ENCODE measurements around the gene NXNL1. TPM values are rescaled to one million over a fixed set of nuclear protein-coding genes. Genes with fewer than 3 reads are reported as not detected.

The NXNL1 gene
- total RNA-seq, 4 donors from 2014 or later: not detected

- Histone ChIP-seq H3K36me3 (no peaks in the 10 kb centered on the region), H3K27me3 (peaks cover 0 to 2% (median 0%) of the 10 kb centered on the region in 4 donors), H3K4me3 (no peak overlapping the region), H3K4me1 (peaks cover 10 to 48% (median 22%) of the 10 kb centered on the region in 3 donors), H3K27ac (peak overlapping the region in 2 of 4 donors; percentile 89 to 95), H3K9me3 (no peaks in the 10 kb centered on the region)
- 25 to 37% methylated on average over 6 of the region's 6 CpGs for WGBS, 2 donors
- intact Hi-C loops (cut with DNase I): loop anchor here (10.0 kb wide), 1 partner anchor 72 kb away; the partner anchor contains the start of gene CCDC194
- no peak for DNase-seq
- TF ChIP-seq CTCF (IDR thresholded peaks at IDR 0.05) (no peak), POLR2A (IDR thresholded peaks at IDR 0.05) (no peak)
Observed at GRCh38 chr19:17466487-17466850, 5.7 kb upstream of the NXNL1 start.

- Histone ChIP-seq H3K27ac (no peak overlapping the region), H3K4me3 (no peak overlapping the region), H3K9me3 (no peaks in the 10 kb centered on the region), H3K36me3 (no peaks in the 10 kb centered on the region), H3K4me1 (peaks cover 0 to 23% (median 7%) of the 10 kb centered on the region in 3 donors), H3K27me3 (peaks cover 0 to 74% (median 20%) of the 10 kb centered on the region in 4 donors)
- no peak for TF ChIP-seq CTCF (IDR thresholded peaks at IDR 0.05)
- no peak for TF ChIP-seq POLR2A (IDR thresholded peaks at IDR 0.05)
- DNase-seq: no peak
- whole genome bisulfite sequencing, 2 donors: 32 to 54% methylated on average over 3 of the region's 3 CpGs
- intact Hi-C loops (cut with DNase I): no loop called here
Observed at GRCh38 chr19:17458970-17459369, 1.8 kb downstream of the NXNL1 start.

- Histone ChIP-seq H3K36me3 (no peaks in the 10 kb centered on the region), H3K9me3 (peaks cover 0 to 4% (median 0%) of the 10 kb centered on the region in 3 donors), H3K4me3 (no peak overlapping the region), H3K4me1 (peaks cover 0 to 30% (median 7%) of the 10 kb centered on the region in 3 donors), H3K27ac (no peak overlapping the region), H3K27me3 (peaks cover 0 to 84% (median 20%) of the 10 kb centered on the region in 4 donors)
- TF ChIP-seq CTCF (IDR thresholded peaks at IDR 0.05): no peak
- TF ChIP-seq POLR2A (IDR thresholded peaks at IDR 0.05): no peak
- intact Hi-C loops (cut with DNase I): no loop called here
- WGBS, 2 donors: 39 to 46% methylated on average over 6 of the region's 6 CpGs
- no peak for DNase-seq
Observed at GRCh38 chr19:17457616-17458015, 3.1 kb downstream of the NXNL1 start.

GRCh38 chr19:17456127-17456526 lies 4.6 kb downstream of the NXNL1 start:
- WGBS, 2 donors: 68 to 69% methylated on average over 8 to 11 of the region's 11 CpGs
- H3K27ac ChIP-seq: no peak overlapping the region
- H3K4me1 ChIP-seq: peaks cover 0 to 37% (median 7%) of the 10 kb centered on the region in 3 donors
- DNase-seq: no peak
- H3K4me3 ChIP-seq: peak overlapping the region in 1 of 4 donors; percentile 25
- H3K27me3 ChIP-seq: peaks cover 0 to 83% (median 20%) of the 10 kb centered on the region in 4 donors
- intact Hi-C loops (cut with DNase I): no loop called here
- no peak for TF ChIP-seq CTCF (IDR thresholded peaks at IDR 0.05)
- no peak for TF ChIP-seq POLR2A (IDR thresholded peaks at IDR 0.05)
- no peaks in the 10 kb centered on the region for H3K36me3 ChIP-seq
- peaks cover 0 to 4% (median 0%) of the 10 kb centered on the region in 3 donors for H3K9me3 ChIP-seq

GRCh38 chr19:17455308-17456123 lies 5.2 kb downstream of the NXNL1 start:
- peaks cover 0 to 77% (median 20%) of the 10 kb centered on the region in 4 donors for H3K27me3 ChIP-seq
- no peak for DNase-seq
- H3K9me3 ChIP-seq: peaks cover 0 to 4% (median 0%) of the 10 kb centered on the region in 3 donors
- H3K27ac ChIP-seq: no peak overlapping the region
- TF ChIP-seq CTCF (IDR thresholded peaks at IDR 0.05) (no peak), POLR2A (IDR thresholded peaks at IDR 0.05) (no peak)
- peaks cover 0 to 43% (median 7%) of the 10 kb centered on the region in 3 donors for H3K4me1 ChIP-seq
- no peaks in the 10 kb centered on the region for H3K36me3 ChIP-seq
- H3K4me3 ChIP-seq: peak overlapping the region in 2 of 4 donors; percentile 11 to 25
- intact Hi-C loops (cut with DNase I): no loop called here
- 19 to 25% methylated on average over 22 to 26 of the region's 58 CpGs for WGBS, 2 donors

Measured in esophagus squamous epithelium (tissue), 5 donors.